Measurements from ENCODE around the gene BPIFA3. TPM values are rescaled to one million over a fixed set of nuclear protein-coding genes. Genes with fewer than 3 reads are reported as not detected.

BPIFA3 gene
- total RNA-seq, 1 donor from 2014 or later, result not detected

DNA sequence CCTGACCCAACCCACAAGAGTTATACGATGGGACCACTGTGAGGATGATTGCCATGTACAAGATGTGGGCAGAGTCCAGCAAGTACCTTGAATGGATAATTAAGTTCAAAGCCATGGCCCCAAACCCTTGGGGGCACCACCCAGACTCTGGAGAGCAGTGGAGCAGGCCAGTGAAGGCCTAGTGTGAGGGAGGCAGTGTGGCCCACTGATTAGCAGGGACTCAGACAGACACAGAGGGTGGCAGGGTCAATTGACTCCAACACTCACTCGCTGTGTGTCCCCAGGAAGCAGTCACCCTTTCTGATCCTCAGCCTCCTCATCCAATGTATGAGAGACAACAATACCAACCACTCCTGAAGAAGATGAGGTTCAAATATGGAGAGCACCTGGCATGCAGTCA is 16.9 kb downstream of the BPIFA3 start:
- H3K4me1 ChIP-seq, result no peaks in the 10 kb centered on the region
- no peaks in the 10 kb centered on the region for H3K9me3 ChIP-seq (ENCODE audit: low read depth)
- Mint-ChIP-seq H3K36me3 (no peaks in the 10 kb centered on the region), H3K27ac (no peak overlapping the region), H3K27me3 (ENCODE audit: insufficient read depth, low read depth) (peaks cover 10% of the 10 kb centered on the region), H3K9me3 (no peaks in the 10 kb centered on the region), H3K4me3 (no peak overlapping the region), H3K4me1 (no peaks in the 10 kb centered on the region)
- H4K20me1 ChIP-seq (ENCODE audit: low read depth), result no peaks in the 10 kb centered on the region
- H3K4me2 ChIP-seq, result no peak overlapping the region
- DNase-seq (ENCODE audit: low spot score), result no peak
- no peaks in the 10 kb centered on the region for H3K36me3 ChIP-seq
- no peaks in the 10 kb centered on the region for H3F3A ChIP-seq (ENCODE audit: low read depth)
- no peak overlapping the region for H3K9ac ChIP-seq
- no peaks in the 10 kb centered on the region for H3K79me2 ChIP-seq (ENCODE audit: low read depth)
- no peak overlapping the region for H3K27ac ChIP-seq
- peaks cover 20% of the 10 kb centered on the region for H3K27me3 ChIP-seq
- H2AFZ ChIP-seq (replicated peaks), result no peak overlapping the region
- TF ChIP-seq EZH2 (IDR thresholded peaks at IDR 0.05) (no peak), EZH2phosphoT487 (IDR thresholded peaks at IDR 0.05) (no peak)
- TF ChIP-seq, protein P1, sequence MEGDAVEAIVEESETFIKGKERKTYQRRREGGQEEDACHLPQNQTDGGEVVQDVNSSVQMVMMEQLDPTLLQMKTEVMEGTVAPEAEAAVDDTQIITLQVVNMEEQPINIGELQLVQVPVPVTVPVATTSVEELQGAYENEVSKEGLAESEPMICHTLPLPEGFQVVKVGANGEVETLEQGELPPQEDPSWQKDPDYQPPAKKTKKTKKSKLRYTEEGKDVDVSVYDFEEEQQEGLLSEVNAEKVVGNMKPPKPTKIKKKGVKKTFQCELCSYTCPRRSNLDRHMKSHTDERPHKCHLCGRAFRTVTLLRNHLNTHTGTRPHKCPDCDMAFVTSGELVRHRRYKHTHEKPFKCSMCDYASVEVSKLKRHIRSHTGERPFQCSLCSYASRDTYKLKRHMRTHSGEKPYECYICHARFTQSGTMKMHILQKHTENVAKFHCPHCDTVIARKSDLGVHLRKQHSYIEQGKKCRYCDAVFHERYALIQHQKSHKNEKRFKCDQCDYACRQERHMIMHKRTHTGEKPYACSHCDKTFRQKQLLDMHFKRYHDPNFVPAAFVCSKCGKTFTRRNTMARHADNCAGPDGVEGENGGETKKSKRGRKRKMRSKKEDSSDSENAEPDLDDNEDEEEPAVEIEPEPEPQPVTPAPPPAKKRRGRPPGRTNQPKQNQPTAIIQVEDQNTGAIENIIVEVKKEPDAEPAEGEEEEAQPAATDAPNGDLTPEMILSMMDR (IDR thresholded peaks at IDR 0.05), result no peak
- H3K4me3 ChIP-seq, result no peak overlapping the region

DNA sequence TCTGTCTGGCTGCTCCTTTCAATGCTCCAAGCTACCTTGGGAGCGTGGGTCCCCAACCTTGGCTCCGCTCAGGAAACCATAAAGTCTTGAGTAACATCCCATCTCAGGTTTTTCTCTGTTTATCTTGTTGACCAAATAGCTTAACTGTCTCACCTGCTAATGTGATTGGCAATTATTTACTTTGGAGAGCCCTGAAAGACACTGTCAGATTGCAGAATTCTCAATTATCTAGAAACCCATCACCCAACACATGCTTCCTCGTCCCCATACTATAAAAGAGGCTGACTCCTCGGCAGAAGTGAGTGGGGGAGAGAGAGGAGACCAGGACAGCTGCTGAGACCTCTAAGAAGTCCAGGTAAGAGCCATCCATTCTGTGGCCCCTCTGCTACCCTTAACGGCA is 18.5 kb downstream of the BPIFA3 start, which contains the start of gene BPIFA1:
Gene BPIFA1 (plus strand): TSS at position 301 of the 400 bp plus-strand sequence. CDS start 1,716 bp downstream, outside the sequence.
- no peak within 1 kb of the TSS for H3K4me3 ChIP-seq

DNA sequence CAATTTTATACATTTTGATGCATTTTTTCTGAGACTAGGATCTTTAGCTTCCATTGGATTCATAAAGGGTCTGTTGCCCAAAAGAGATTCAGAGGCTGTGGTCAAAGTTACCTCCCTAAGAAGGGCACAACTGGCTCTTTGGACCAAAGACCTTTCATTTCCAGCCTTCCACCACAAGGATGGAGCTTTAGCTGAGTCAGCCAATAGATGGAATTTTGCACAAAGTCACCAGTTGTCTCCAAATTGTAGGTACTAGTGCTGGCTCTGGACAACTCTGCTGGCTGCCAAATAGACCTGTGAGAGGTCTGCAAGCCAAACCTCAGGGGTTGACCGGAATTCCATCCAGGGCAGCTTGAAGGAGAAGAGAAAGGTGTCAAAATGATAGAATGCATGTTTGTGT is 19.2 kb downstream of the BPIFA3 start:
- TF ChIP-seq EZH2phosphoT487 (IDR thresholded peaks at IDR 0.05) (no peak), EZH2 (IDR thresholded peaks at IDR 0.05) (no peak)
- TF ChIP-seq, protein P1 (IDR thresholded peaks at IDR 0.05), result no peak
- H3K27me3 Mint-ChIP-seq (ENCODE audit: insufficient read depth, low read depth), result peaks cover 8% of the 10 kb centered on the region

More for the DNA sequence above, 18.5 kb downstream of the BPIFA3 start, which contains the start of gene BPIFA1:
- no peak for DNase-seq (ENCODE audit: low spot score)
- TF ChIP-seq EZH2phosphoT487 (IDR thresholded peaks at IDR 0.05) (no peak), EZH2 (IDR thresholded peaks at IDR 0.05) (no peak)
- TF ChIP-seq, protein P1 (IDR thresholded peaks at IDR 0.05), result no peak
- Mint-ChIP-seq H3K9me3 (no peaks in the 10 kb centered on the region), H3K4me1 (no peaks in the 10 kb centered on the region), H3K27ac (no peak within 1 kb of the TSS), H3K36me3 (no peaks in the 10 kb centered on the region), H3K4me3 (no peak within 1 kb of the TSS), H3K27me3 (ENCODE audit: insufficient read depth, low read depth) (peaks cover 10% of the 10 kb centered on the region)
- H3K79me2 ChIP-seq (ENCODE audit: low read depth), result no peaks in the 10 kb centered on the region
- H3F3A ChIP-seq (ENCODE audit: low read depth), result no peaks in the 10 kb centered on the region
- no peak within 1 kb of the TSS for H3K4me2 ChIP-seq
- no peak within 1 kb of the TSS for H2AFZ ChIP-seq (replicated peaks)
- no peaks in the 10 kb centered on the region for H3K9me3 ChIP-seq (ENCODE audit: low read depth)
- peaks cover 20% of the 10 kb centered on the region for H3K27me3 ChIP-seq
- H3K9ac ChIP-seq, result no peak within 1 kb of the TSS
- H3K27ac ChIP-seq, result no peak within 1 kb of the TSS
- no peaks in the 10 kb centered on the region for H3K36me3 ChIP-seq
- no peaks in the 10 kb centered on the region for H3K4me1 ChIP-seq
- no peaks in the 10 kb centered on the region for H4K20me1 ChIP-seq (ENCODE audit: low read depth)

More for the DNA sequence above, 19.2 kb downstream of the BPIFA3 start:
- Mint-ChIP-seq H3K36me3 (no peaks in the 10 kb centered on the region), H3K9me3 (no peaks in the 10 kb centered on the region), H3K27ac (no peak overlapping the region), H3K4me3 (no peak overlapping the region), H3K4me1 (no peaks in the 10 kb centered on the region)
- peaks cover 20% of the 10 kb centered on the region for H3K27me3 ChIP-seq
- H3K4me2 ChIP-seq, result no peak overlapping the region
- H2AFZ ChIP-seq (replicated peaks), result no peak overlapping the region
- no peaks in the 10 kb centered on the region for H3K9me3 ChIP-seq (ENCODE audit: low read depth)
- no peak overlapping the region for H3K4me3 ChIP-seq
- H3F3A ChIP-seq (ENCODE audit: low read depth), result no peaks in the 10 kb centered on the region
- no peak overlapping the region for H3K27ac ChIP-seq
- no peak for DNase-seq (ENCODE audit: low spot score)
- H3K9ac ChIP-seq, result no peak overlapping the region
- no peaks in the 10 kb centered on the region for H3K79me2 ChIP-seq (ENCODE audit: low read depth)
- H4K20me1 ChIP-seq (ENCODE audit: low read depth), result no peaks in the 10 kb centered on the region
- no peaks in the 10 kb centered on the region for H3K4me1 ChIP-seq
- no peaks in the 10 kb centered on the region for H3K36me3 ChIP-seq

All from neural progenitor cell (in vitro differentiated cells).